Testis (tissue), 3 donors: ENCODE data around the gene NPLOC4. TPM values are rescaled to one million over a fixed set of nuclear protein-coding genes. Genes with fewer than 3 reads are reported as not detected.

Experiments used
- DNase-seq: peaks from one replicate; pipeline ENCODE4 v3.0.0-alpha.2; 2019
- H3K27ac ChIP-seq, 2 donors: fragments of 200-600 bp; sonication (generic); one replicate each; pipeline ENCODE4 v1.5.1; 2019
- H3K27me3 ChIP-seq: fragments of 200-600 bp; sonication (generic); one replicate; pipeline ENCODE4 v1.5.1; 2019
- H3K36me3 ChIP-seq: fragments of 200-600 bp; sonication (generic); one replicate; pipeline ENCODE4 v1.5.1; 2017; ENCODE audit warnings: low read depth; ENCODE audit errors: missing control alignments
- H3K4me1 ChIP-seq: fragments of 200-600 bp; sonication (generic); one replicate; pipeline ENCODE4 v1.5.1; 2019
- H3K4me3 ChIP-seq, 2 donors: fragments of 200-600 bp; sonication (generic); one replicate each; pipeline ENCODE4 v1.5.1; 2017 to 2019
- H3K9me3 ChIP-seq: fragments of 200-600 bp; sonication (generic); one replicate; pipeline ENCODE4 v1.5.1; 2017
- POLR2A ChIP-seq: fragments of 450-650 bp; IDR thresholded peaks from one replicate; pipeline ENCODE4 v1.6.1; 2017; ENCODE audit warnings: antibody characterized with exemption, mild to moderate bottlenecking, moderate library complexity
- WGBS, 2 donors: methylation state at CpG; one replicate each; pipeline ENCODE4 v1.1.5; 2018; 5-methylcytosine and 5-hydroxymethylcytosine counted together
- intact Hi-C: fragments of 100-400 bp; cut with DNase I; formaldehyde crosslinking; loops from one replicate; pipeline ENCODE4 v1.15.1; 2023; ENCODE audit warnings: low total_unique reads
- polyA plus RNA-seq: library from polyadenylated mRNA; stranded (reverse); fragments of 350-450 nt; fragmentation: Illumina TruSeq; extraction: RNeasy Lipid Tissue Mini Kit (QIAGEN cat#74804); gene quantifications from one replicate; pipeline ENCODE4 v1.2.3, GENCODE V29; 2014; ENCODE audit warnings: low read depth, low replicate concordance; ENCODE audit not compliant: insufficient read depth
- total RNA-seq, 2 donors: library from RNA; depleted of rRNA; stranded (reverse); fragments of >200 nt; gene quantifications; one replicate each; pipeline ENCODE4 v1.2.3, GENCODE V29; 2016
- TF ChIP-seq, protein P1 (sequence below), 3 experiments: fragments of 450-650 bp in 2 of 3; fragments of 200-600 bp in 1 of 3; sonication (generic) in 1 of 3; IDR thresholded peaks; one replicate each; pipeline ENCODE4 v1.5.1; 2016 to 2019; ENCODE audit warnings: antibody characterized with exemption in 3 of 3, mild to moderate bottlenecking in 2 of 3, moderate library complexity in 1 of 3

NPLOC4 gene
- total and polyA plus RNA-seq, 3 donors from 2014 or later = 106 to 130 (median 122) TPM

DNA sequence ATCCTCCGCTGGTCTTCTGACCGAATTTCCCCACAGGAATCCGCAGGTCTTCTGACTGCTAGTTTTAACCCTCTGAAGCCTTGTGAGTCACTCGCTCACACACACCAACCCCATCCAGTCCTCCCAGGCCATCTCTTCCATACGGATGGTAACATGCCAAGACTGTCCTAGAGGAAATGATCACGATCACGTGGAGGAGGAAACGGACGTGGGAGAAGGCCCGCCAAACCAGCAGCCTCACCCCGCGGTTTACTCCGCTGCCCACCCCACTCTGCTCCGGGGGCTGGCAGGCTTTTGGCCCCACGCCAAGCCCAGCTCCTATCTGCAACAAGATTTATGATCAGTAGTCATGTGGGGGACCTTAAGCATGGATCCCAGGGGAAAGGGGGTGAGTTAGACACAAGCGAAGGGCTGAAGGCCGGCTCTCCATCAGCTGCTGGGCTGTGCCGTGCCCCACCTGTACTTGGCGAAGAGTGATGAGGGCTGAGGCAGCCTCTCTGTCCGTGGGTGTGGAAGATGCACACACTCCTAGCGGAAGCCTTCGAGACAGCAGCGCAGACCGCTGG is 83.2 kb downstream of the NPLOC4 start:
- 14 to 16% methylated on average over 21 to 24 of the region's 24 CpGs for WGBS, 2 donors
- Histone ChIP-seq H3K4me3 (peak overlapping the region in 1 of 2 donors; percentile 94), H3K27me3 (no peaks in the 10 kb centered on the region), H3K27ac (no peak overlapping the region), H3K9me3 (no peaks in the 10 kb centered on the region), H3K4me1 (peaks cover 20% of the 10 kb centered on the region), H3K36me3 (no peaks in the 10 kb centered on the region)
- TF ChIP-seq, protein P1, sequence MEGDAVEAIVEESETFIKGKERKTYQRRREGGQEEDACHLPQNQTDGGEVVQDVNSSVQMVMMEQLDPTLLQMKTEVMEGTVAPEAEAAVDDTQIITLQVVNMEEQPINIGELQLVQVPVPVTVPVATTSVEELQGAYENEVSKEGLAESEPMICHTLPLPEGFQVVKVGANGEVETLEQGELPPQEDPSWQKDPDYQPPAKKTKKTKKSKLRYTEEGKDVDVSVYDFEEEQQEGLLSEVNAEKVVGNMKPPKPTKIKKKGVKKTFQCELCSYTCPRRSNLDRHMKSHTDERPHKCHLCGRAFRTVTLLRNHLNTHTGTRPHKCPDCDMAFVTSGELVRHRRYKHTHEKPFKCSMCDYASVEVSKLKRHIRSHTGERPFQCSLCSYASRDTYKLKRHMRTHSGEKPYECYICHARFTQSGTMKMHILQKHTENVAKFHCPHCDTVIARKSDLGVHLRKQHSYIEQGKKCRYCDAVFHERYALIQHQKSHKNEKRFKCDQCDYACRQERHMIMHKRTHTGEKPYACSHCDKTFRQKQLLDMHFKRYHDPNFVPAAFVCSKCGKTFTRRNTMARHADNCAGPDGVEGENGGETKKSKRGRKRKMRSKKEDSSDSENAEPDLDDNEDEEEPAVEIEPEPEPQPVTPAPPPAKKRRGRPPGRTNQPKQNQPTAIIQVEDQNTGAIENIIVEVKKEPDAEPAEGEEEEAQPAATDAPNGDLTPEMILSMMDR (IDR thresholded peaks at IDR 0.05) = no peak
- no peak for TF ChIP-seq POLR2A
- peak; percentile 26 for DNase-seq
- intact Hi-C loops = no loop called here

DNA sequence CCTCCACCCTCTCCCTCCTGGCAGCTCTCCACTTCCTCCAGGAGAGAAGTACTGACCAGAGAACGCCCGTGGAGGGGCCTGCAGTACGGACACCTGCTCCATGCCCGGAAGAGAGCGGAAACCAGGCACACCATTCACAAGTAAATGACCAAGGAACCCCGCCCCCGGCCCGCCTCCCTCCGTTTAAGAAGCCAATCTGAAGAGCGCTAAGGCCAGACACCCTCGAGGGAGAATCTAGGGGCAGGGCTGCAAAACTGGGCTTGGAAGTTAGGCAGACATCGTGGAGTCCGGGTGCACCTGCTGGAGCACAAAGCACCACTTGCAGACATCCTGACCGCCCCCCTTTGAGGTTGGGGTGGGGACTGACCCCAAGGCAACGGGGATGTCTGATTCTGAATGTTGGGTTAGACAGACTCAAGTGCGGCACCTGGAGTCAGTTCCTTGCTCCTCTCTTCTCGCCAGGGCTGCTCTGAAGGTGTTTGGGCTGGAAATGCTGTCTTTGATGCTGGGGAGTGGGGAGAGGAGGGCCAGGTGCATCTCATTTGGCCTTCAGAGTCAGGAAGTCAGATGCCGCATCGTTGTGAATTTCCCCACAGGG is 83.8 kb downstream of the NPLOC4 start:
- WGBS, 2 donors = 0 to 4% methylated on average over 14 to 19 of the region's 19 CpGs
- Histone ChIP-seq H3K27ac (peak overlapping the region; percentile 66 to 78), H3K36me3 (no peaks in the 10 kb centered on the region), H3K4me3 (peak overlapping the region; percentile 91 to 94), H3K27me3 (no peaks in the 10 kb centered on the region), H3K4me1 (peaks cover 20% of the 10 kb centered on the region), H3K9me3 (no peaks in the 10 kb centered on the region)
- peak; percentile 91 for DNase-seq
- intact Hi-C loops = no loop called here
- TF ChIP-seq, protein P1 (IDR thresholded peaks at IDR 0.05) = no peak
- TF ChIP-seq POLR2A = no peak

DNA sequence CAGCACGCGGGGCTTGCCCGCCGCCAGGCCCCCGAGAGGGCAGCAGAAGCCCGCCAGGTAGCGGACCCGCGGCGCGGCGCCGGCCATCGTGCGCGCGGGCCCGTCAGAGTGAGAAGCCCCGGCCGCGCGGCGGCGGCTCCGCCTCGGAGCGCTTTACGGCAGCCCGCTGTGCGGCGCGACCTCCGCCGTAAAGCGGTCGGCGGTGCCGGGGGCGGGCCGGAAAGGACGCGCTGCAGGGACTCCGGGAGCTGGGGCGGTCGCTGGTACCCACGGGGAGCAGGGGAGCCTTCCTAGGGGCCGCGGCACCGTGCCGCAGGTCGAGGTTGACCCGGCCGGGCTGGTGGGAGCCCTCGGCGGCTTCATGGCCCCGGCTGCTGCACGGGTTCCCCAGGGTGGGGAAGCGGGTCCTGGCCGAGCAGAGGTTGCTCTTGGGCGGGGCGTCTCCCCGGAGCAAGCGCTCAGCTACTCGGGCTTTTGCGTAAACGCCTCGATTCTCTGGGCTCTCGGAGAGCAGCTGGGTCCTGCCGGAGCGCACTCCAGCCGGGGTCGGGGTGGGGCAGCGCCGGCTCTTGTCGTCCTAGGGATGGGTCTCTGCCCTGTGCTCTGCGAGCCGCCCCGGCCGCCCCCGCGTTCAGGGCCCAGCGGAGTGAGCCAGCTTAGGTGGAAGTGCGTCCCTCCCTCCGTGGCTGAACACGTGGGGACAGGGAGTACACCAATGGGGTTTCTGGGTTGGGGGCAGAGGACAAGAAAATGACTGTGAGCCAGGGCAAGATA is 84.5 kb downstream of the NPLOC4 start, which contains the start of gene FAAP100:
TSS of gene FAAP100 (minus strand) at position 110 of the 774 bp plus-strand sequence. CDS start at position 87, 23 bp downstream.
- Histone ChIP-seq H3K9me3 (no peaks in the 10 kb centered on the region), H3K27ac (peak within 1 kb of the TSS; percentile 66 to 78), H3K4me1 (peaks cover 20% of the 10 kb centered on the region), H3K4me3 (peak within 1 kb of the TSS; percentile 91 to 94), H3K36me3 (no peaks in the 10 kb centered on the region), H3K27me3 (no peaks in the 10 kb centered on the region)
- WGBS, 2 donors = 0% methylated on average over 13 to 75 of the region's 85 CpGs
- peak; percentile 79 for DNase-seq
- TF ChIP-seq, protein P1 (IDR thresholded peaks at IDR 0.05) = no peak
- TF ChIP-seq POLR2A = no peak
- intact Hi-C loops = no loop called here

DNA sequence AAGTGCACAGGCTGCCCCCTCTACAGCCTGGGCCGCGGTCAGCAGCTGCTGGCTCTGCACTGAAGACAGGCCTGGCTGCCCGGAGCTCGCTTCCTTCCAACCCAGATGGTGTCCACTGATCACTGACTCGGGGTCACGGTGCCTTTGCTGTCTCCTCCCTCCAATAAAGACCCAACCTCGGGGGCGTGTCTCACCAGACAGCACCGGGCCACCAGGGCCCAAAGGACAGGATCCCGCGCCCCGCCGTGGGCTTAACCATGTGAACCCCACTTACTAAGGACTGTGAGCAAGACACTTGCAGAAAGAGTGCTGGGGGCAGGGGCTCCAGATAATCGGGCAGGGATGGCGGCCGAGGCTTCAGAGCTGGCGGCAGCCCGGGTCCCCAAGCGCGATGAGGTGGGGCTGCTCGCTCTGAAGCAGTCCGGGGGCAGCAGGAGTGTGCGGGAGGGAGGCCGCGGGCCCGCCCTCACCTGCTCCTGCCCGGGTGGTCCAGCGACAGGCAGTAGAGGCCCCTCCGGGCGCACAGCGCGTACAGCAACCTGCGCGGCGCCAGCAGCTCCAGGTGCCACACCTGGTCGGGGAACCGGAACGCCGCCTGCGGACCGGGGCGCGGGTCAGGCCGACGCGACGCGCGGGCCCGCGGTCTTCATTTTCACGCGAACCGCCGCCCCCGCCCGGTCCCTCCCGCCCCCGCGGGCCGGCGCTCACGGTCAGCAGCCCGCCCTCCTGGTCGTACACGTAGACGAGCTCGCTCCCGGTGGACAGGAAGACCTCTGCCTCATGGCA is 85.3 kb downstream of the NPLOC4 start:
- TF ChIP-seq, protein P1 (IDR thresholded peaks at IDR 0.05) = no peak
- no peak for TF ChIP-seq POLR2A
- peaks cover 20% of the 10 kb centered on the region for H3K4me1 ChIP-seq
- DNase-seq = peak; percentile 43
- intact Hi-C loops = no loop called here
- WGBS, 2 donors = 0 to 2% methylated on average over 8 to 54 of the region's 69 CpGs
- no peaks in the 10 kb centered on the region for H3K27me3 ChIP-seq
- peak overlapping the region; percentile 91 to 94 for H3K4me3 ChIP-seq
- H3K9me3 ChIP-seq = no peaks in the 10 kb centered on the region
- H3K36me3 ChIP-seq = no peaks in the 10 kb centered on the region
- peak overlapping the region; percentile 39 to 78 for H3K27ac ChIP-seq
